HEK293 (cell line): Measurements from ENCODE around the gene CPNE4.

ENCODE experiments used
- CTCF ChIA-PET: fragments of 350-600 bp; formaldehyde crosslinking; extraction: SDS; loops from one replicate; lab custom pipeline; 2021; ENCODE audit warnings: antibody characterized with exemption; lab: Yijun Ruan, JAX
- POLR2A ChIA-PET: fragments of 300-600 bp; formaldehyde crosslinking; extraction: SDS; loops from one replicate; lab custom pipeline; 2020; ENCODE audit warnings: antibody characterized with exemption, inconsistent platforms; lab: Yijun Ruan, JAX
- H3K27ac ChIP-seq: fragments of 200-500 bp; sonication (Bioruptor generic); 2 replicates; pipeline ENCODE4 v1.5.1; 2014; ENCODE audit warnings: low read depth, low read length, control low read depth, inconsistent platforms; ENCODE audit errors: extremely low read depth
- H3K36me3 ChIP-seq, 2 experiments: fragments of 200-500 bp in 1 of 2; sonication (Bioruptor generic) in 1 of 2; 1 replicate in 1 of 2; 2 replicates in 1 of 2; pipeline ENCODE4 v1.5.1; 2014 to 2017; ENCODE audit warnings: inconsistent platforms in 2 of 2, low read length in 2 of 2; ENCODE audit not compliant: control insufficient read depth in 2 of 2, insufficient read depth in 1 of 2
- H3K4me1 ChIP-seq: fragments of 200-500 bp; sonication (Bioruptor generic); 2 replicates; pipeline ENCODE4 v1.5.1; 2014; ENCODE audit warnings: mild to moderate bottlenecking, low read length, inconsistent platforms; ENCODE audit not compliant: control insufficient read depth, insufficient read depth
- H3K4me3 ChIP-seq: 2 replicates; pipeline ENCODE4 v1.5.1; 2011; ENCODE audit warnings: low read depth, mild to moderate bottlenecking, control low read depth, low read length, moderate library complexity
- H3K9me3 ChIP-seq: fragments of 200-500 bp; sonication (Bioruptor generic); 2 replicates; pipeline ENCODE4 v1.5.1; 2014; ENCODE audit warnings: low read depth, low read length, inconsistent platforms; ENCODE audit not compliant: control insufficient read depth, insufficient read depth
- EGR2 ChIP-seq: fragments of 450-650 bp; formaldehyde crosslinking; IDR thresholded peaks from 2 replicates; pipeline ENCODE4 v1.5.1; 2016; ENCODE audit warnings: low read depth, missing biosample characterization, missing genetic modification characterization
- GFI1B ChIP-seq: fragments of 450-650 bp; formaldehyde crosslinking; IDR thresholded peaks from 2 replicates; pipeline ENCODE4 v1.5.1; 2016; ENCODE audit warnings: missing biosample characterization, missing genetic modification characterization
- GLI2 ChIP-seq: fragments of 450-650 bp; formaldehyde crosslinking; IDR thresholded peaks from 2 replicates; pipeline ENCODE4; 2017; ENCODE audit warnings: missing biosample characterization, missing genetic modification characterization, low read depth, borderline replicate concordance
- GLIS1 ChIP-seq: fragments of 450-650 bp; formaldehyde crosslinking; IDR thresholded peaks from 2 replicates; pipeline ENCODE4 v1.5.1; 2016; ENCODE audit warnings: missing biosample characterization, missing genetic modification characterization
- GLIS2 ChIP-seq: fragments of 450-650 bp; formaldehyde crosslinking; IDR thresholded peaks from 2 replicates; pipeline ENCODE4 v1.5.1; 2016; ENCODE audit warnings: missing biosample characterization, missing genetic modification characterization
- PRDM4 ChIP-seq: fragments of 450-650 bp; formaldehyde crosslinking; IDR thresholded peaks from 2 replicates; pipeline ENCODE4 v1.5.1; 2017; ENCODE audit warnings: missing biosample characterization, missing genetic modification characterization
- PRDM6 ChIP-seq: fragments of 450-650 bp; formaldehyde crosslinking; IDR thresholded peaks from 2 replicates; pipeline ENCODE4 v1.5.1; 2017; ENCODE audit warnings: missing biosample characterization, missing genetic modification characterization
- SCRT1 ChIP-seq: fragments of 450-650 bp; formaldehyde crosslinking; IDR thresholded peaks from 2 replicates; pipeline ENCODE4 v1.5.1; 2016; ENCODE audit warnings: missing biosample characterization, missing genetic modification characterization, borderline replicate concordance
- ZBTB48 ChIP-seq: fragments of 450-650 bp; formaldehyde crosslinking; IDR thresholded peaks from 2 replicates; pipeline ENCODE4 v1.5.1; 2016; ENCODE audit warnings: missing biosample characterization, missing genetic modification characterization
- ZFP37 ChIP-seq: fragments of 450-650 bp; formaldehyde crosslinking; IDR thresholded peaks from 2 replicates; pipeline ENCODE4 v1.5.1; 2016; ENCODE audit warnings: missing biosample characterization, missing genetic modification characterization
- ZIC2 ChIP-seq: fragments of 450-650 bp; formaldehyde crosslinking; IDR thresholded peaks from 2 replicates; pipeline ENCODE4 v1.5.1; 2016; ENCODE audit warnings: missing biosample characterization, missing genetic modification characterization
- ZNF155 ChIP-seq: fragments of 450-650 bp; formaldehyde crosslinking; IDR thresholded peaks from 2 replicates; pipeline ENCODE4 v1.5.1; 2016; ENCODE audit warnings: missing biosample characterization, missing genetic modification characterization
- ZNF169 ChIP-seq: fragments of 450-650 bp; formaldehyde crosslinking; IDR thresholded peaks from 2 replicates; pipeline ENCODE4 v1.5.1; 2016; ENCODE audit warnings: missing biosample characterization, missing genetic modification characterization
- ZNF2 ChIP-seq: fragments of 450-650 bp; formaldehyde crosslinking; IDR thresholded peaks from 2 replicates; pipeline ENCODE4 v1.5.1; 2016; ENCODE audit warnings: missing biosample characterization, missing genetic modification characterization
- ZNF221 ChIP-seq: fragments of 450-650 bp; formaldehyde crosslinking; IDR thresholded peaks from 2 replicates; pipeline ENCODE4 v1.5.1; 2017; ENCODE audit warnings: missing biosample characterization, missing genetic modification characterization, borderline replicate concordance
- ZNF23 ChIP-seq: fragments of 450-650 bp; formaldehyde crosslinking; IDR thresholded peaks from 2 replicates; pipeline ENCODE4 v1.5.1; 2016; ENCODE audit warnings: missing biosample characterization, missing genetic modification characterization, borderline replicate concordance
- ZNF354C ChIP-seq: fragments of 450-650 bp; formaldehyde crosslinking; IDR thresholded peaks from 2 replicates; pipeline ENCODE4 v1.5.1; 2016; ENCODE audit warnings: missing biosample characterization, missing genetic modification characterization, low read depth, borderline replicate concordance
- ZNF394 ChIP-seq: fragments of 450-650 bp; formaldehyde crosslinking; IDR thresholded peaks from 2 replicates; pipeline ENCODE4 v1.5.1; 2016; ENCODE audit warnings: missing biosample characterization, missing genetic modification characterization, mild to moderate bottlenecking, moderate library complexity, borderline replicate concordance
- ZNF416 ChIP-seq: fragments of 450-650 bp; formaldehyde crosslinking; IDR thresholded peaks from 2 replicates; pipeline ENCODE4 v1.5.1; 2016; ENCODE audit warnings: missing biosample characterization, missing genetic modification characterization
- ZNF514 ChIP-seq: fragments of 450-650 bp; formaldehyde crosslinking; IDR thresholded peaks from 2 replicates; pipeline ENCODE4 v1.5.1; 2016; ENCODE audit warnings: missing biosample characterization, missing genetic modification characterization
- ZNF529 ChIP-seq: fragments of 450-650 bp; formaldehyde crosslinking; IDR thresholded peaks from 2 replicates; pipeline ENCODE4 v1.5.1; 2017; ENCODE audit warnings: missing genetic modification characterization, missing biosample characterization; ENCODE audit not compliant: insufficient replicate concordance
- ZNF791 ChIP-seq: fragments of 450-650 bp; formaldehyde crosslinking; IDR thresholded peaks from 2 replicates; pipeline ENCODE4 v1.5.1; 2016; ENCODE audit warnings: missing biosample characterization, missing genetic modification characterization
- ZNF843 ChIP-seq: fragments of 450-650 bp; formaldehyde crosslinking; IDR thresholded peaks from 2 replicates; pipeline ENCODE4 v1.5.1; 2016; ENCODE audit warnings: missing biosample characterization, missing genetic modification characterization

CPNE4 gene

GRCh38 chr3:131610174-131610573 is 424.6 kb downstream of the CPNE4 start (continued):
- TF ChIP-seq ZNF155 (tag by site-specific recombination) (no peak), GLIS1 (tag by site-specific recombination) (no peak), ZNF791 (no peak), GLIS2 (tag by site-specific recombination) (no peak)

GRCh38 chr3:131608741-131609140 is 426.1 kb downstream of the CPNE4 start:
- Histone ChIP-seq H3K36me3 (no peaks in the 10 kb centered on the region), H3K9me3 (no peaks in the 10 kb centered on the region)
- CTCF ChIA-PET = interaction anchor here (0.6 kb wide), 1 partner anchor 83 kb away, joined by 4 read pairs; no protein-coding TSS in a partner anchor
- no peak for TF ChIP-seq ZNF394 (tag by site-specific recombination)
- no peak for TF ChIP-seq ZNF23 (tag by site-specific recombination)
- no peak for TF ChIP-seq ZFP37 (tag by site-specific recombination)
- no peak for TF ChIP-seq GFI1B (tag by site-specific recombination)
- no peak for TF ChIP-seq GLI2 (tag by site-specific recombination)
- TF ChIP-seq ZNF514 (tag by site-specific recombination) = no peak
- TF ChIP-seq ZBTB48 (tag by site-specific recombination) = no peak
- TF ChIP-seq, all 188 proteins: peak for 0
- H3K27ac ChIP-seq = no peak overlapping the region
- POLR2A ChIA-PET = no interaction called here
- H3K4me3 ChIP-seq = no peak overlapping the region
- no peaks in the 10 kb centered on the region for H3K4me1 ChIP-seq

GRCh38 chr3:131608296-131608695 is 426.5 kb downstream of the CPNE4 start:
- Histone ChIP-seq H3K36me3 (no peaks in the 10 kb centered on the region), H3K4me3 (no peak overlapping the region), H3K9me3 (no peaks in the 10 kb centered on the region), H3K27ac (no peak overlapping the region), H3K4me1 (no peaks in the 10 kb centered on the region)
- TF ChIP-seq ZNF169 = no peak
- no peak for TF ChIP-seq SCRT1 (tag by site-specific recombination)
- no peak for TF ChIP-seq ZNF221 (tag by site-specific recombination)
- no peak for TF ChIP-seq ZNF843 (tag by site-specific recombination)
- TF ChIP-seq ZNF416 (tag by site-specific recombination) = no peak
- TF ChIP-seq ZIC2 (tag by site-specific recombination) = no peak
- no peak for TF ChIP-seq EGR2 (tag by site-specific recombination)
- TF ChIP-seq PRDM4 (tag by site-specific recombination) = no peak
- no peak for TF ChIP-seq PRDM6 (tag by site-specific recombination)
- TF ChIP-seq ZNF354C (tag by site-specific recombination) = no peak
- TF ChIP-seq ZNF2 (tag by site-specific recombination) = no peak
- TF ChIP-seq ZNF529 (tag by site-specific recombination) = no peak
- ChIA-PET POLR2A (no interaction called here), CTCF (interaction anchor here (0.6 kb wide), 1 partner anchor 83 kb away, joined by 4 read pairs; no protein-coding TSS in a partner anchor)
